Activated B cell treated with CpG ODN at 0.5 μM for 24 hours (primary cell): ENCODE results near the gene ANKRD13D. TPM values are rescaled to one million over a fixed set of nuclear protein-coding genes. Genes with fewer than 3 reads are reported as not detected.
A peak's percentile ranks its signal among the peaks of the same experiment; 100 is the strongest.

ENCODE experiments used
- ATAC-seq: fragments of 200-7000 bp; cut with Tn5 transposase; one replicate; pipeline ENCODE4 v1.10.0; 2021; ENCODE audit warnings: low read depth, mild to moderate bottlenecking, moderate library complexity
- CTCF ChIA-PET: fragments of 350-600 bp; sonication (Branson Sonifier 250); formaldehyde crosslinking; loops from one replicate; lab custom pipeline; 2021; ENCODE audit warnings: antibody characterized with exemption; lab: Charles Lee
- POLR2A ChIA-PET: fragments of 350-600 bp; sonication (Branson Sonifier 250); formaldehyde crosslinking; loops from one replicate; lab custom pipeline; 2021; ENCODE audit warnings: antibody characterized with exemption; lab: Charles Lee
- DNase-seq: peaks from one replicate; pipeline ENCODE4 v3.0.0; 2022
- H3K27ac Mint-ChIP-seq: one replicate; pipeline ENCODE4 v1.8.0; 2020; ENCODE audit warnings: mixed read lengths
- H3K27me3 Mint-ChIP-seq: one replicate; pipeline ENCODE4 v1.8.0; 2021; ENCODE audit warnings: mixed read lengths
- H3K36me3 Mint-ChIP-seq: one replicate; pipeline ENCODE4 v1.8.0; 2021; ENCODE audit warnings: low read depth, mixed read lengths
- H3K4me1 Mint-ChIP-seq: one replicate; pipeline ENCODE4 v1.8.0; 2021; ENCODE audit warnings: mixed read lengths
- H3K4me3 Mint-ChIP-seq: one replicate; pipeline ENCODE4 v1.8.0; 2020; ENCODE audit warnings: mild to moderate bottlenecking, mixed read lengths
- H3K9me3 Mint-ChIP-seq: one replicate; pipeline ENCODE4 v1.8.0; 2020; ENCODE audit warnings: mixed read lengths
- intact Hi-C: fragments of 100-400 bp; cut with micrococcal nuclease; formaldehyde crosslinking; loops from one replicate; pipeline ENCODE4 v1.15.1; 2024
- total RNA-seq: library from RNA; stranded (reverse); gene quantifications from 2 replicates; pipeline ENCODE4 v1.2.3, GENCODE V29; 2022
- TF ChIP-seq, protein P1 (sequence below): fragments of 200-600 bp; IDR thresholded peaks from one replicate; pipeline ENCODE4 v1.8.0; 2022; ENCODE audit warnings: antibody characterized with exemption, mild to moderate bottlenecking

Gene ANKRD13D
- total RNA-seq, 1 donor from 2014 or later = 116 TPM

GRCh38 chr11:67311051-67311555 lies 22.0 kb downstream of the ANKRD13D start:
- no peaks in the 10 kb centered on the region for H3K27me3 Mint-ChIP-seq
- DNase-seq (no peak), ATAC-seq (no peak)
- intact Hi-C loops = no loop called here
- H3K4me3 Mint-ChIP-seq = no peak overlapping the region
- peaks cover 11% of the 10 kb centered on the region for H3K4me1 Mint-ChIP-seq
- ChIA-PET POLR2A (no interaction called here), CTCF (no interaction called here)
- no peak overlapping the region for H3K27ac Mint-ChIP-seq
- no peaks in the 10 kb centered on the region for H3K9me3 Mint-ChIP-seq
- TF ChIP-seq, protein P1, sequence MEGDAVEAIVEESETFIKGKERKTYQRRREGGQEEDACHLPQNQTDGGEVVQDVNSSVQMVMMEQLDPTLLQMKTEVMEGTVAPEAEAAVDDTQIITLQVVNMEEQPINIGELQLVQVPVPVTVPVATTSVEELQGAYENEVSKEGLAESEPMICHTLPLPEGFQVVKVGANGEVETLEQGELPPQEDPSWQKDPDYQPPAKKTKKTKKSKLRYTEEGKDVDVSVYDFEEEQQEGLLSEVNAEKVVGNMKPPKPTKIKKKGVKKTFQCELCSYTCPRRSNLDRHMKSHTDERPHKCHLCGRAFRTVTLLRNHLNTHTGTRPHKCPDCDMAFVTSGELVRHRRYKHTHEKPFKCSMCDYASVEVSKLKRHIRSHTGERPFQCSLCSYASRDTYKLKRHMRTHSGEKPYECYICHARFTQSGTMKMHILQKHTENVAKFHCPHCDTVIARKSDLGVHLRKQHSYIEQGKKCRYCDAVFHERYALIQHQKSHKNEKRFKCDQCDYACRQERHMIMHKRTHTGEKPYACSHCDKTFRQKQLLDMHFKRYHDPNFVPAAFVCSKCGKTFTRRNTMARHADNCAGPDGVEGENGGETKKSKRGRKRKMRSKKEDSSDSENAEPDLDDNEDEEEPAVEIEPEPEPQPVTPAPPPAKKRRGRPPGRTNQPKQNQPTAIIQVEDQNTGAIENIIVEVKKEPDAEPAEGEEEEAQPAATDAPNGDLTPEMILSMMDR = no peak
- no peaks in the 10 kb centered on the region for H3K36me3 Mint-ChIP-seq

DNA sequence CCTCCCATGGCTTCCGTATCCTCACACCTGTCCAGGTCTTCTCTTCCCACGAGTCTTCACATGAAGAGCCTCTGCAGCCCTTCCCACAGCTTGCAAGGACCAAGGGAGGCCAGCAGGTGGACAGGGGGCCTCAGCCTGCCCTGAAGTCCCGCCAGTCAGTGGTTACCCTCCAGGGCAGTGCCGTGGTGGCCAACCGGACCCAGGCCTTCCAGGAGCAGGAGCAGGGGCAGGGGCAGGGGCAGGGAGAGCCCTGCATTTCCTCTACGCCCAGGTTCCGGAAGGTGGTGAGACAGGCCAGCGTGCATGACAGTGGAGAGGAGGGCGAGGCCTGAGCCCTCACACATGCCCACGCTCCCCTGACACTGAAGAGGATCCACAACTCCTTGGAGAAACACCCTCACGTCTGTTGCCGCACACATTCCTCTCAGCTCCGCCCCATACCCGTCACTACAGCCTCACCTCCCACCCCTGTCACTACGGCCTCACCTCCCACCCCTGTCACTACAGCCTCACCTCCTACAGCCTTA lies 22.5 kb downstream of the ANKRD13D start:
- Mint-ChIP-seq H3K9me3 (no peaks in the 10 kb centered on the region), H3K36me3 (no peaks in the 10 kb centered on the region), H3K27ac (no peak overlapping the region), H3K4me3 (no peak overlapping the region), H3K27me3 (no peaks in the 10 kb centered on the region), H3K4me1 (peaks cover 11% of the 10 kb centered on the region)
- POLR2A ChIA-PET = no interaction called here
- no peak for DNase-seq
- TF ChIP-seq, protein P1 = no peak
- intact Hi-C loops = no loop called here
- CTCF ChIA-PET = no interaction called here
- ATAC-seq = no peak

DNA sequence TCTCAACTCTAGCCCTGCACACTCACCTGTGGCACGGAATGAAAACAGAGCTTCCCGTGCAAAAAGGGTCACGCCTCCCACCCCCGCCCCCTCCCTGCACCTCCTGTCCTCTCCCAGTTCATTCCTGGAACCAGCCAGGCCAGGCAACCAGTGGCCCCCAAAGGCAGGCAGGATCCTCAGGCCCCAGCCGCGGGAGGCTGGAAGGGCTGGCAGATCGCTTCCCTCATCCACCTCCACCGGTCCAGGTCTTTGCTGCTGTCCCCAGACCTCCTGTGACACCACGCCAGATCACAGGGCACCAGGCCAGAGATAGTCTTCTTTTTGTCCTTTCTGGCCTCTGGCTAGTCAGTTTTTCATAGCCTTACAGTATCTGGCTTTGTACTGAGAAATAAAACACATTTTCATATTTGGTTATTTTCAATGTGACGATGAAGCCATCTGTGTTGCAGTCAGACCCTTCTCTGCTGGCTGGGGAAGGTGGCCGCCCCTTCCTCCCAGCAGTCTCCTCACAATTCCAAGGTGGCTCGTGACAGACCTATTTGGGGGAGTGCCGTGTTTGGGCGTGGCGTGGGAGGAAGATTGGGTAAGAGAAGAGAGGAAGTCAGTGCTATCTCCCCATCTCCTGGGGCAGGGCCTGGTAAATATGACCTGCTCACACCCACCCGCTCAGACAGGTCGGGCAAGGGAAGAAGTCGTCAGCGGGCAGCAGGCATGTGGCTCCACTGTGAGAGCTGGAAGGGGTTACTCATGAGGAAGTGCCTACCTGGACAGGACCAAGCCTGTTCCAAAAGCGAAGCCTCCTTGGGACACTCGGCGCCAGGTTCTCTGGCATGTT lies 23.3 kb downstream of the ANKRD13D start:
- POLR2A ChIA-PET = interaction anchor here (1.4 kb wide), 1 partner anchor 23 kb away, joined by 3 read pairs; the partner anchor contains the start of gene ANKRD13D

DNA sequence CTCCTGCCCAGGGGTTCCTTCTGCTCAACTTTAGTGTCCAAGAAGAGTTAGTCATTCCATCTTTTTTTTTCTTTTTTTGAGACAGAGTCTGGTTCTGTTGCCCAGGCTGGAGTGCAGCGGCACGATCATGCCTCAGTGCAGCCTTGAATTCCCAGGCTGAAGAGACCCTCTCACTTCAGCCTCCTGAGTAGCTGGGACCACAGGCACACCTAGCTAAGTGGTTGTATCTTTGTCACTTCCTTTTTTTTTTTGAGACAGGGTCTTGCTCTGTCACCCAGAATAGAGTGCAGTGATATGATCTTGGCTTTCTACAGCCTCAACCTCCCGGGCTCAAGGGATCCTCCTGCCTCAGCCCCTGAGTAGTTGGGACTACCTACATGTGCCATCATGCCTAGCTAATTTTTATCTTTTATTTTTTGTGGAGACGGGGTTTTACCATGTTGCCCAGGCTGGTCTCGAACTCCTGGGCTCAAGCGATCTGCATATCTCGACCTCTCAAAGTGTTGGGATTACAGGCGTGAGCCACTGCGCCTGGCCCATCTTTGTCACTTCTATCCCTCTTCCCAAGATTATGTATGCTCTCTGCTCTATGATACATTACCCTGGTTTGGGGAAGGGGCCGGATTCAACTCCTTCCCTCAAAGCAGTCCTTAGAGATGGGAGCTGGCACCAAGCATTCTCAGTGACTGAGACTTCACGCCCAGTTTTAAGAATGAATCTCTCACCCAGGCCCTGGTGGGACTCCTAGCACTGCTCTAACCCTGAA lies 24.2 kb downstream of the ANKRD13D start:
- CTCF ChIA-PET = interaction anchor here (1.0 to 3.1 kb wide), 3 partner anchors 47 to 69 kb away, joined by 3 to 21 read pairs (median 5); no protein-coding TSS in a partner anchor
- POLR2A ChIA-PET = interaction anchor here (1.4 to 5.1 kb wide), 2 partner anchors 24 to 47 kb away, joined by 3 to 85 read pairs; partner anchors contain the start of genes ANKRD13D and GRK2
- intact Hi-C loops = no loop called here
- H3K27ac Mint-ChIP-seq = no peak overlapping the region
- ATAC-seq (no peak), DNase-seq (no peak)
- H3K4me3 Mint-ChIP-seq = no peak overlapping the region
- peaks cover 4% of the 10 kb centered on the region for H3K36me3 Mint-ChIP-seq
- TF ChIP-seq, protein P1 = no peak
- no peaks in the 10 kb centered on the region for H3K27me3 Mint-ChIP-seq
- peaks cover 15% of the 10 kb centered on the region for H3K4me1 Mint-ChIP-seq
- no peaks in the 10 kb centered on the region for H3K9me3 Mint-ChIP-seq

More for the DNA sequence above, 23.3 kb downstream of the ANKRD13D start:
- TF ChIP-seq, protein P1 = no peak
- H3K9me3 Mint-ChIP-seq = no peaks in the 10 kb centered on the region
- H3K36me3 Mint-ChIP-seq = peaks cover under 1% of the 10 kb centered on the region
- peak overlapping the region; percentile 72 for H3K27ac Mint-ChIP-seq
- ATAC-seq (no peak), DNase-seq (no peak)
- H3K27me3 Mint-ChIP-seq = no peaks in the 10 kb centered on the region
- H3K4me3 Mint-ChIP-seq = no peak overlapping the region
- H3K4me1 Mint-ChIP-seq = peaks cover 11% of the 10 kb centered on the region
- intact Hi-C loops = no loop called here
- CTCF ChIA-PET = no interaction called here
